Liver (tissue), 2 donors: Measurements from ENCODE around the gene DHRS7.

Source experiments
- EGR1 ChIP-seq, 2 donors: IDR thresholded peaks; 2 replicates each; pipeline ENCODE4 v1.6.1; 2016 to 2018; ENCODE audit warnings: antibody characterized with exemption in 2 of 2, low read depth in 2 of 2
- GABPA ChIP-seq, 2 donors: IDR thresholded peaks in 1 of 2; conservative IDR thresholded peaks in 1 of 2; 2 replicates each; pipeline ENCODE4 v1.6.1; 2016; ENCODE audit warnings: antibody characterized with exemption in 2 of 2, mild to moderate bottlenecking in 1 of 2, moderate library complexity in 1 of 2
- donor health status: healthy.

DNA sequence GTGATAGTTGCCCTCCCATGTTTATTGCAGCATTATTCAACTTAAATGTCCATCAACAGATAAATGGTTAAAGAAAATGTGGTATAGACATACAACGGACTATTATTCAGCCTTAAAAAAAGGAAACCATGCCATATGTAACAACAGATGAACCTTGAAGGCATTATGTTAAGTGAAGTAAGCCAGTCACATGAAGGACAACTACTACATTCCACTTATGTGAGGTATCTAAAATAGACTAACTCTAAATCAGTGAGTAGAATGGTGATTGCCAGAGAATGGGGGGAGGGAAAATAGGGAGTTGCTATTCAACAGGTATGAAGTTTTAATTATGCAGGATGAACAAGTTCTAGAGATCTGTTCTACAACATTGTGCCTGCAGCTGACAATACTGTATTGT is 63.4 kb downstream of the DHRS7 start:
- no peak for TF ChIP-seq GABPA (IDR thresholded peaks at IDR 0.05 in 1 of 2, conservative IDR thresholded peaks at IDR 0.05 in 1 of 2)
- TF ChIP-seq EGR1 (IDR thresholded peaks at IDR 0.05; ENCODE audit: low read depth in 2 of 2): no peak
